CD4-positive, CD25-positive, alpha-beta regulatory T cell (primary cell): ENCODE measurements around the gene ZNF469. TPM values are rescaled to one million over a fixed set of nuclear protein-coding genes. Genes with fewer than 3 reads are reported as not detected.

Experiments used
- ATAC-seq, 2 donors: fragments of 150-1000 bp; cut with Tn5 transposase; one replicate each; pipeline ENCODE4 v1.10.0; 2021; ENCODE audit warnings: low read depth in 2 of 2, moderate number of reproducible peaks in 2 of 2, moderate library complexity in 1 of 2
- DNase-seq, 3 donors: peaks; one replicate each; pipeline versions ENCODE4 v3.0.0 to v3.0.0-alpha.2; 2012 to 2022; ENCODE audit warnings: mixed read lengths in 1 of 3
- H3K27ac ChIP-seq: one replicate; pipeline ENCODE4 v1.7.0; 2013; ENCODE audit warnings: mild to moderate bottlenecking, low read length; ENCODE audit not compliant: insufficient read depth, poor library complexity, severe bottlenecking
- H3K27me3 ChIP-seq: one replicate; pipeline ENCODE4 v1.7.0; 2013; ENCODE audit warnings: low read length; ENCODE audit not compliant: control insufficient read depth, insufficient read depth
- H3K36me3 ChIP-seq: one replicate; pipeline ENCODE4 v1.7.0; 2013; ENCODE audit warnings: mild to moderate bottlenecking, low read length, moderate library complexity; ENCODE audit not compliant: control insufficient read depth, insufficient read depth
- H3K4me1 ChIP-seq: 2 replicates; pipeline ENCODE4 v1.7.0; 2013; ENCODE audit warnings: mild to moderate bottlenecking, low read length; ENCODE audit not compliant: insufficient read depth, control insufficient read depth, poor library complexity, severe bottlenecking
- H3K4me3 ChIP-seq: one replicate; pipeline ENCODE4 v1.7.0; 2013; ENCODE audit warnings: low read depth, mild to moderate bottlenecking, low read length, moderate library complexity
- H3K9me3 ChIP-seq, 2 experiments: 1 replicate in 1 of 2; 2 replicates in 1 of 2; pipeline ENCODE4 v1.7.0; 2013; ENCODE audit warnings: low read length in 2 of 2, mild to moderate bottlenecking in 1 of 2, moderate library complexity in 1 of 2; ENCODE audit not compliant: control insufficient read depth in 2 of 2
- H3K27ac Mint-ChIP-seq, 3 donors: one replicate each; pipeline ENCODE4 v1.8.0; 2020 to 2022; ENCODE audit warnings: mild to moderate bottlenecking in 3 of 3, mixed read lengths in 3 of 3, moderate library complexity in 2 of 3
- H3K27me3 Mint-ChIP-seq: one replicate; pipeline ENCODE4 v1.8.0; 2022; ENCODE audit warnings: mild to moderate bottlenecking, mixed read lengths
- H3K36me3 Mint-ChIP-seq: one replicate; pipeline ENCODE4 v1.8.0; 2020; ENCODE audit warnings: mixed read lengths
- H3K4me1 Mint-ChIP-seq, 4 donors: one replicate each; pipeline ENCODE4 v1.8.0; 2020 to 2022; ENCODE audit warnings: mixed read lengths in 4 of 4, mild to moderate bottlenecking in 1 of 4
- H3K4me3 Mint-ChIP-seq, 4 donors: one replicate each; pipeline ENCODE4 v1.8.0; 2020 to 2022; ENCODE audit warnings: mild to moderate bottlenecking in 4 of 4, mixed read lengths in 4 of 4, moderate library complexity in 3 of 4
- H3K9me3 Mint-ChIP-seq, 7 donors: one replicate each; pipeline ENCODE4 v1.8.0; 2020 to 2022; ENCODE audit warnings: mixed read lengths in 7 of 7, mild to moderate bottlenecking in 3 of 7, moderate library complexity in 2 of 7
- polyA plus RNA-seq, 4 donors: library from polyadenylated mRNA; unstranded; fragments of 300-500 nt; fragmentation: Illumina TruSeq; gene quantifications; one replicate each; pipeline ENCODE4 v1.2.3, GENCODE V29; 2021
- total RNA-seq: library from RNA; stranded (reverse); gene quantifications from one replicate; pipeline ENCODE4 v1.2.3, GENCODE V29; 2022

ZNF469 gene
- total and polyA plus RNA-seq, 5 donors from 2014 or later: 0.01 to 0.32 (median 0.02) TPM; not detected in 2

DNA sequence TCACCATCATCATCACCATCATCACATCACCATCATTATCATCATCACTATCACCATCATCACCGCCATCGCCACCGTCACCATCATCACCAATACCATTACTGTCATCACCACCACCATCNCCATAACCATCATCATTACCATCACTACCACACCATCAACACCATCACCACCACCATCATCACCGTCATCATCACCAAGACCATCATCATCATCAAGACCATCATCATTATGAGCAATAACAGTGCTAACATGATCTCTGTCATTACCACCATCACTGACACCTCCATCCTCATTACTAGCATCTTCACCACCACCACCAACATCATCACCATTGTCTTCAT lies 16.1 kb upstream of the ZNF469 start:
- H3K4me1 Mint-ChIP-seq: no peaks in the 10 kb centered on the region
- peaks cover 9% of the 10 kb centered on the region for H3K27me3 Mint-ChIP-seq
- H3K9me3 Mint-ChIP-seq: peaks cover 0 to 10% (median 0%) of the 10 kb centered on the region in 7 donors
- ATAC-seq (no peak), DNase-seq (no peak)
- no peaks in the 10 kb centered on the region for H3K36me3 ChIP-seq
- peaks cover 3% of the 10 kb centered on the region for H3K27me3 ChIP-seq
- peaks cover 3 to 8% of the 10 kb centered on the region in 2 experiments for H3K9me3 ChIP-seq
- no peak overlapping the region for H3K4me3 Mint-ChIP-seq
- no peaks in the 10 kb centered on the region for H3K36me3 Mint-ChIP-seq
- no peak overlapping the region for H3K27ac ChIP-seq
- H3K4me3 ChIP-seq: no peak overlapping the region
- H3K4me1 ChIP-seq: no peaks in the 10 kb centered on the region
- no peak overlapping the region for H3K27ac Mint-ChIP-seq

DNA sequence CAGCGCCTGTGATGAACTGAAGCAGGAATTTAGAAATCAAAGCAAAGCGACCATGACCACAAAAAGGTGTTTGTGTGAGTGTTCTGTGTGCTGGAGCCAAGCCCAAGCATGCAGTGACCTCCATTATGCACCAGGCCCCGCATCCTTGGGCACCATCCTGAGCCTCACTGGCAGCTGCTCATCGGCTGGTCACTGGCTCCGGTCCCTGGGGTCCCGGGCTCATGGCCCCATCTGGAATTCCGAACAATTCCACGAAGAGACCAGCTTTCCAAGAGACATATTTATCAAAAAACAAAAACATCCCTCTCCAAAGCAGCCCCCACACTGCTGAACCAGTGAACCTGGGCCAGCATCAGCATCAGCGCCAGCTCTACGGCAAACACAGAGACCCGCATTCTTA lies 15.2 kb upstream of the ZNF469 start:
- no peak overlapping the region for H3K4me3 ChIP-seq
- Mint-ChIP-seq H3K4me3 (no peak overlapping the region), H3K4me1 (no peaks in the 10 kb centered on the region), H3K9me3 (peaks cover 0 to 7% (median 0%) of the 10 kb centered on the region in 7 donors), H3K36me3 (no peaks in the 10 kb centered on the region), H3K27me3 (peaks cover 2% of the 10 kb centered on the region), H3K27ac (no peak overlapping the region)
- no peaks in the 10 kb centered on the region for H3K4me1 ChIP-seq
- ATAC-seq: no peak
- H3K27ac ChIP-seq: no peak overlapping the region
- peaks cover 1 to 2% of the 10 kb centered on the region in 2 experiments for H3K9me3 ChIP-seq
- no peak for DNase-seq
- no peaks in the 10 kb centered on the region for H3K36me3 ChIP-seq
- peaks cover 3% of the 10 kb centered on the region for H3K27me3 ChIP-seq

DNA sequence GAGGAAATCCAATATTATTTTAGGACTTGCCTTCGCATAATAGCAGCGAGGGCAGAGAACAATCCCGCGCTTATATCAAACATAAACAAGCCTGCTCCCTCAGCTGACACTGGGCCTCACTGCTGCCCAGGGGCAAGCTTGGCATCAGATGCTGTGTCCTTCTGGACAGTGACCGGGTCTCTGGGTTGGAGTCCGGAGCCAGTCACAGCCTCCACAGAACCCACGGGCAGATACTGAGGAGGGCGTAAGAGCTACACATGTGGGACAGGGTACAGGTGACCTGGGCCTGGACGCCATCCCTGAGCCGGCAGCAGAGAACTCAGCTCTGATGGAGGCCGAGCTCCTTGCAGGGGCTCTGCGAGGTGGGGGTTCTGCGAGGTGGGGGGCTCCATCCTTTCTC lies 14.7 kb upstream of the ZNF469 start:
- Mint-ChIP-seq H3K9me3 (peaks cover 0 to 7% (median 0%) of the 10 kb centered on the region in 7 donors), H3K4me3 (no peak overlapping the region), H3K27ac (no peak overlapping the region), H3K36me3 (no peaks in the 10 kb centered on the region), H3K4me1 (no peaks in the 10 kb centered on the region), H3K27me3 (no peaks in the 10 kb centered on the region)
- Histone ChIP-seq H3K4me1 (no peaks in the 10 kb centered on the region), H3K4me3 (no peak overlapping the region), H3K27ac (no peak overlapping the region), H3K36me3 (no peaks in the 10 kb centered on the region), H3K27me3 (peaks cover 3% of the 10 kb centered on the region), H3K9me3 (no peaks in the 10 kb centered on the region)
- ATAC-seq (no peak), DNase-seq (no peak)

DNA sequence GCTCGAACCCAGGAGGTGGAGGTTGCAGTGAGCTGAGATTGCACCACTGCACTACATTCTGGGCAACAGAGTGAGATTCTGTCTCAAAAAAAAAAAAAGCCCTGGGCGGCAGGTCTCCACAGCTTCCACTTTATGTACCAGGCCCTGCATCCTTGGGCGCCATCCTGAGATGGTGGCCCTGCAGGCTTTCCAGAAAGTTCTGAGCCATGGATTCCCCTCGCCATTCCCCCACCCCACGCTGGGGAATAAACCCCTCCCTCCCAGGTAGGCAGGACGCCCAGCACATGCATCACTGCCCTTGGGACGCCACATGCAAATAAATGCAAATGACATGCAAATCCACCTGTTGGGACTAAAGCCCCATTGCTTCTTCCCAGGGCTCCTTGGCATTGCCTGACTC lies 13.8 kb upstream of the ZNF469 start:
- Histone ChIP-seq H3K27ac (no peak overlapping the region), H3K36me3 (no peaks in the 10 kb centered on the region), H3K4me1 (no peaks in the 10 kb centered on the region), H3K27me3 (peaks cover under 1% of the 10 kb centered on the region), H3K4me3 (no peak overlapping the region), H3K9me3 (no peaks in the 10 kb centered on the region)
- Mint-ChIP-seq H3K36me3 (no peaks in the 10 kb centered on the region), H3K27ac (no peak overlapping the region), H3K27me3 (no peaks in the 10 kb centered on the region), H3K4me1 (no peaks in the 10 kb centered on the region), H3K9me3 (peaks cover 0 to 2% (median 0%) of the 10 kb centered on the region in 7 donors), H3K4me3 (no peak overlapping the region)
- ATAC-seq (no peak), DNase-seq (no peak)

DNA sequence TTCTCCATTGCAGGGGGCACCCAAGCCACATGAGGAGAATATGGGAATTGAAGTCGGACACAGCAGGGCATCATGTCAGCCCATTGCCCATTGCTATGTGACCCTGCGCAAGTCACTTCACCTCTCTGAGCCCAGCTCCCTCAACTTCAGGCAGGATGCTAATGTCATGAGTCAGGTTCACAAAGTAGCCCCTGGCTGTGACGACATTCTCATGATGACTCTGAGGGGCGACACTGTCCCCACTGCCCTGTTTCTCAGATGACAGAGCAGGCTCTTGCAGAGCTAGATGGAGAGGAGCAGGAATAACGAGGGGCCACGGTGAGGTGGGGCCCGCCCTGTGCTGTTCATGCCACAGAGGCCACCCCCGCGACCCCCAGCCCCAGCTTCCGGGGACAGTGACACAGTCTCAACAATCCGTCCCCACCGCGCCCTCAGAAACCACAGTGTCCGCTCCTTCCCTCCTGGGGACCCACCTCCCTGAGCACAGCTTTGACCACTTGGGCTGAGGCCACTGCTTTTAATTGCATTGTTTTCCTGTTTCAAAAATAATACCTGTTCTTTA lies 13.2 kb upstream of the ZNF469 start:
- Histone ChIP-seq H3K27ac (no peak overlapping the region), H3K9me3 (no peaks in the 10 kb centered on the region), H3K4me3 (no peak overlapping the region), H3K4me1 (no peaks in the 10 kb centered on the region), H3K36me3 (no peaks in the 10 kb centered on the region), H3K27me3 (no peaks in the 10 kb centered on the region)
- DNase-seq (no peak), ATAC-seq (no peak)
- Mint-ChIP-seq H3K9me3 (peaks cover 0 to 2% (median 0%) of the 10 kb centered on the region in 7 donors), H3K27ac (no peak overlapping the region), H3K4me1 (no peaks in the 10 kb centered on the region), H3K4me3 (no peak overlapping the region), H3K36me3 (no peaks in the 10 kb centered on the region), H3K27me3 (no peaks in the 10 kb centered on the region)

DNA sequence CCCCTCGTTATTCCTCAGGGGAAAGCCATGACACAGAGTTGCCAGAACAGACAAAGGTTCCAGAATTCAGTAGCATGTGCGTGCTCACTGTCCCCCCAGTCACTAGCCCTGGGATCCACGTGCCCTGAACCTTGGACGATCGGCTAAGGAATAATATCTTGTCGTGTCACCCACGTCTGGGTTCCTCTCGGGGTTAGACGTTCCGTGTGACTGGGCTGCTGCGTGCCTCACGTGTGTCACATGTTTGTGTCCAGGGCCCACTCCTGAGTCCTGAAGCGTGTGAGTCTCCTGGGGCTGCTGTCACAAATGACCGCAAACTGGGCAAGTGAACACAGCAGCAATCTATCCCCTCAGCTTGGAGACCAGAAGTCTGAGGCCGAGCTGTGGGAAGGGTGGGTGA lies 12.4 kb upstream of the ZNF469 start:
- ATAC-seq (no peak), DNase-seq (no peak)
- no peaks in the 10 kb centered on the region for H3K9me3 ChIP-seq
- peaks cover 0 to 1% (median 0%) of the 10 kb centered on the region in 7 donors for H3K9me3 Mint-ChIP-seq
- H3K36me3 Mint-ChIP-seq: no peaks in the 10 kb centered on the region
- no peaks in the 10 kb centered on the region for H3K4me1 ChIP-seq
- no peak overlapping the region for H3K27ac Mint-ChIP-seq
- H3K4me3 Mint-ChIP-seq: no peak overlapping the region
- no peaks in the 10 kb centered on the region for H3K4me1 Mint-ChIP-seq
- H3K4me3 ChIP-seq: no peak overlapping the region
- no peaks in the 10 kb centered on the region for H3K36me3 ChIP-seq
- H3K27me3 ChIP-seq: no peaks in the 10 kb centered on the region
- no peak overlapping the region for H3K27ac ChIP-seq
- H3K27me3 Mint-ChIP-seq: no peaks in the 10 kb centered on the region

DNA sequence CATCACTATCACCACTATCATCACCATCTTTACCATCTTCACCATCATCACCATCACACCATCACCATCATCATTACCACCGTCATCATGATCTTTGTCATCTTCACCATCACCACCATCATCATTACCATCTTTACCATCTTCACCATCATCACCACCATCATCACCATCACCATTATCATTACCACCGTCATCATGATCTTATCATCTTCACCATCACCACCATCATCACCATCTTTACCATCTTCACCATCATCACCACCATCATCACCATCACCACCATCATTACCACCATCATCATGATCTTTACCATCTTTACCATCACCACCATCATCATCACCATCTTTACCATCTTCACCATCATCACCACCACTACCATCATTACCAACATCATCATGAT lies 10.2 kb upstream of the ZNF469 start:
- Mint-ChIP-seq H3K36me3 (no peaks in the 10 kb centered on the region), H3K9me3 (peaks cover 0 to 4% (median 0%) of the 10 kb centered on the region in 7 donors), H3K27ac (no peak overlapping the region), H3K27me3 (no peaks in the 10 kb centered on the region), H3K4me1 (no peaks in the 10 kb centered on the region), H3K4me3 (no peak overlapping the region)
- Histone ChIP-seq H3K36me3 (no peaks in the 10 kb centered on the region), H3K9me3 (no peaks in the 10 kb centered on the region), H3K27ac (no peak overlapping the region), H3K4me1 (no peaks in the 10 kb centered on the region), H3K4me3 (no peak overlapping the region), H3K27me3 (no peaks in the 10 kb centered on the region)
- ATAC-seq: no peak
- no peak for DNase-seq

DNA sequence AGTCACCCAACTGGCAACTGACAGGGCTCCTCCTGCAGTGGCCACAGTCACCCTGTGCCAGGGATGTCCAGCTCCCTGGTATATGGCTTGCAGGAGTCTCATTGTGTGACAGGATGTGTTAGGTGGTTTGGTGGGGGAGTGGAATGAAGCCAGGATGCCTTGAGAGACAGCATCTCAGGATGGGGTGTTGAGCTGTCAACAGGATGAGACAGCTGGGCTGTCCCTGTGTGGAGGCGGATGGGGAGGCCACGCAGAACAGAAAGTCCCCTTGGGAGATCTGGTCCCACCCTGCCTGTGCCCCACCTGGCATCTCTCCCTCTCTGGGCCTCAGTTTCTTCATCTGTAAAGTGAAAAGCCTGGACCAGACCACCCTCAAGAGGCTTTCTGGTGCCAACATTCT lies 9.5 kb upstream of the ZNF469 start:
- ATAC-seq: no peak
- Mint-ChIP-seq H3K4me1 (no peaks in the 10 kb centered on the region), H3K36me3 (no peaks in the 10 kb centered on the region), H3K9me3 (peaks cover 0 to 3% (median 0%) of the 10 kb centered on the region in 7 donors), H3K27ac (no peak overlapping the region), H3K27me3 (no peaks in the 10 kb centered on the region), H3K4me3 (no peak overlapping the region)
- no peak overlapping the region for H3K27ac ChIP-seq
- no peaks in the 10 kb centered on the region for H3K27me3 ChIP-seq
- no peak overlapping the region for H3K4me3 ChIP-seq
- no peaks in the 10 kb centered on the region for H3K9me3 ChIP-seq
- H3K4me1 ChIP-seq: no peaks in the 10 kb centered on the region
- no peaks in the 10 kb centered on the region for H3K36me3 ChIP-seq
- no peak for DNase-seq
